GM23338 (cell line): ENCODE results near the gene PAIP2. TPM values are rescaled to one million over a fixed set of nuclear protein-coding genes. Genes with fewer than 3 reads are reported as not detected.

ENCODE experiments used
- ATAC-seq: fragments of 200-7000 bp; cut with Tn5 transposase; 3 replicates; pipeline ENCODE4 v1.9.1; 2020
- DNase-seq: peaks from one replicate; pipeline ENCODE4 v3.0.0-alpha.2; 2015; ENCODE audit warnings: low spot score
- H2AFZ ChIP-seq: fragments of 200-600 bp; sonication (generic); 2 replicates; pipeline ENCODE4 v1.8.0; 2016; ENCODE audit warnings: antibody characterized with exemption, mild to moderate bottlenecking, moderate library complexity
- H3F3A ChIP-seq: fragments of 200-600 bp; sonication (generic); replicated peaks from 2 replicates; pipeline ENCODE4 v1.8.0; 2017; ENCODE audit warnings: antibody characterized with exemption, mixed run types, low read depth
- H3K27ac ChIP-seq: fragments of 200-600 bp; sonication (generic); 2 replicates; pipeline ENCODE4 v1.6.1; 2016; ENCODE audit warnings: low read depth
- H3K27me3 ChIP-seq: fragments of 200-600 bp; sonication (generic); 2 replicates; pipeline ENCODE4 v1.8.0; 2016; ENCODE audit warnings: mild to moderate bottlenecking, mixed run types, moderate library complexity; ENCODE audit not compliant: insufficient read depth
- H3K36me3 ChIP-seq: fragments of 200-600 bp; sonication (generic); 2 replicates; pipeline ENCODE4 v1.8.0; 2016; ENCODE audit warnings: mild to moderate bottlenecking; ENCODE audit not compliant: insufficient read depth
- H3K4me1 ChIP-seq: fragments of 200-600 bp; sonication (generic); 2 replicates; pipeline ENCODE4 v1.8.0; 2016; ENCODE audit warnings: mild to moderate bottlenecking, moderate library complexity; ENCODE audit not compliant: insufficient read depth
- H3K4me2 ChIP-seq: fragments of 200-600 bp; sonication (generic); 2 replicates; pipeline ENCODE4 v1.7.1; 2017; ENCODE audit warnings: mixed run types
- H3K4me3 ChIP-seq: fragments of 200-600 bp; sonication (generic); 2 replicates; pipeline ENCODE4 v1.6.1; 2016; ENCODE audit warnings: mixed run types
- H3K79me2 ChIP-seq: fragments of 200-600 bp; sonication (generic); replicated peaks from 2 replicates; pipeline ENCODE4 v1.8.0; 2017; ENCODE audit warnings: mild to moderate bottlenecking; ENCODE audit not compliant: insufficient read depth
- H3K9me2 ChIP-seq: fragments of 200-600 bp; sonication (generic); 2 replicates; pipeline ENCODE4 v1.8.0; 2017; ENCODE audit not compliant: insufficient read depth
- H4K20me1 ChIP-seq: fragments of 200-600 bp; sonication (generic); replicated peaks from 2 replicates; pipeline ENCODE4 v1.8.0; 2017; ENCODE audit warnings: mild to moderate bottlenecking; ENCODE audit not compliant: insufficient read depth
- H3K27ac Mint-ChIP-seq: 2 replicates; pipeline ENCODE4 v1.8.0; 2020; ENCODE audit warnings: inconsistent platforms, mild to moderate bottlenecking, moderate library complexity, mixed read lengths
- H3K27me3 Mint-ChIP-seq: 3 replicates; pipeline ENCODE4 v1.8.0; 2022; ENCODE audit warnings: low read depth, mild to moderate bottlenecking, moderate library complexity, mixed read lengths, inconsistent platforms; ENCODE audit not compliant: insufficient read depth, poor library complexity
- H3K36me3 Mint-ChIP-seq: 3 replicates; pipeline ENCODE4 v1.8.0; 2021; ENCODE audit warnings: low read depth, mild to moderate bottlenecking, inconsistent platforms, moderate library complexity, mixed read lengths
- H3K4me1 Mint-ChIP-seq: 3 replicates; pipeline ENCODE4 v1.8.0; 2020; ENCODE audit warnings: mild to moderate bottlenecking, inconsistent platforms, mixed read lengths
- H3K4me3 Mint-ChIP-seq: 3 replicates; pipeline ENCODE4 v1.8.0; 2021; ENCODE audit warnings: moderate library complexity, mild to moderate bottlenecking, inconsistent platforms, mixed read lengths
- H3K9me3 Mint-ChIP-seq: 3 replicates; pipeline ENCODE4 v1.8.0; 2020; ENCODE audit warnings: moderate library complexity, mild to moderate bottlenecking, inconsistent platforms, mixed read lengths
- CTCF ChIP-seq, 2 experiments: fragments of 200-600 bp in 1 of 2; sonication (generic) in 1 of 2; conservative IDR thresholded peaks; 2 replicates each; pipeline versions ENCODE4 v1.5.1 to v1.6.1; 2016 to 2017; ENCODE audit warnings: antibody characterized with exemption in 2 of 2, low read depth in 2 of 2, mild to moderate bottlenecking in 2 of 2, moderate library complexity in 1 of 2
- NANOG ChIP-seq: IDR thresholded peaks from 2 replicates; pipeline ENCODE4 v1.6.1; 2016; ENCODE audit warnings: antibody characterized with exemption, borderline replicate concordance
- STAT1 ChIP-seq: IDR thresholded peaks from one replicate; pipeline ENCODE4 v1.6.1; 2016; ENCODE audit warnings: antibody characterized with exemption; ENCODE audit not compliant: unreplicated experiment
- ZNF114 ChIP-seq: fragments of 250-450 bp; sonication (Bioruptor Pico); IDR thresholded peaks from 2 replicates; pipeline ENCODE4 v1.5.0; 2020; ENCODE audit warnings: mild to moderate bottlenecking, moderate library complexity
- ZNF462 ChIP-seq: fragments of 250-450 bp; sonication (Bioruptor Pico); IDR thresholded peaks from 2 replicates; pipeline ENCODE4 v1.5.0; 2020; ENCODE audit warnings: mild to moderate bottlenecking, moderate library complexity
- polyA plus RNA-seq: library from polyadenylated mRNA; unstranded; fragments of >200 nt; fragmentation: Nextera tagmentation; extraction: Ambion mirVana; gene quantifications from 2 replicates; pipeline ENCODE4 v1.2.1, GENCODE V29; 2016
- total RNA-seq: library from RNA; depleted of rRNA; stranded (reverse); fragments of >200 nt; shearing (Covaris generic); gene quantifications from 2 replicates; pipeline ENCODE4 v1.2.3, GENCODE V29; 2014

Gene PAIP2
- total and polyA plus RNA-seq, 2 experiments from 2014 or later: 132 to 277 TPM

DNA sequence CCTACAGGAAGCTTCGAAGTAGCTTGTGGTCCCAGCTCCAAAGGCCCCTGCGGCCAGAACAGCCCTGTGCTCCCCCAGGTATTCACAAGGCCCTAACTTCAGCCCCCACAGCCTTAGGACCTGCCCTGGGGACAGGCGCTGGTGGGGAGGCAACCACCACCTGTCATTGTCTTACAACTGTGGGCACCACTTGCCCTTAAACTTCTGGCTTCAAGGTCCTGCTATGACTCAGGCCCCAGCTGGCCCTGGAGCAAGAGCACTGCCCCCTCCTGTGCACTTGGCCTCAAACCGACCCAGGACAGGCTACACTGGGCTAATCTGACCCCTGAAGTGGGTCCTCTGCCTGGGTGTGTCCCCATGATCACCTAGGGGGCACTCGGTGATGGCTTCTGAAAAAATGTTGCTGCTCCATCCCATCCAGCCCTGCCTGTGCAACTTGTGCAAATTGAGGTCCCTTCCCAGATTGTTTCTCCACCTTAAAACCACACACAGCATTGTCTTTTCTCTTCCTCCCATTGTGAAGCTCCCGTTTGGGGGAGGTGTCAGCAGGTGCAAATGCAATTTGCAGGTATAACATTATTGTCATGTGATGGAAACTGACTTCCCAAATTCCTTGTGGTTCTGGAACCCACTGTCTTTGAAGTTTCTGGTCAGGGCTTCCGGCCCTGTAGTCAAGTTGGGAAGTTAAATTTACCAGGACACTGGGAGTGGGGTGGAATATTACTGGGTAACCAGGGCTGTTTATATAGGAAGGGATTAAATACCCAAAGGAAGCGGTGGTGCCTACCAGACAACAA is 54.4 kb downstream of the PAIP2 start:
- DNase-seq (no peak), ATAC-seq (no peak)
- H3F3A ChIP-seq: peaks cover 25% of the 10 kb centered on the region
- Mint-ChIP-seq H3K4me3 (peak overlapping the region; percentile 9; the same call in 1 of the 3 replicates), H3K9me3 (no peaks in the 10 kb centered on the region), H3K27ac (no peak overlapping the region), H3K36me3 (peaks cover 15% of the 10 kb centered on the region), H3K27me3 (peaks cover 40% of the 10 kb centered on the region), H3K4me1 (peaks cover 20% of the 10 kb centered on the region)
- no peak overlapping the region for H3K4me3 ChIP-seq
- H3K36me3 ChIP-seq: no peaks in the 10 kb centered on the region
- no peak overlapping the region for H2AFZ ChIP-seq
- H3K4me2 ChIP-seq: 0 out of 2 replicates have a peak overlapping the region, but pooled peaks have one; percentile 32
- no peaks in the 10 kb centered on the region for H4K20me1 ChIP-seq
- no peaks in the 10 kb centered on the region for H3K9me2 ChIP-seq
- no peak for TF ChIP-seq STAT1
- TF ChIP-seq NANOG: no peak
- TF ChIP-seq CTCF (conservative IDR thresholded peaks at IDR 0.05; ENCODE audit: low read depth in 2 of 2): no peak; a peak in 1 of 4 replicates
- no peak for TF ChIP-seq ZNF462 (CRISPR knock-in tag)
- no peak for TF ChIP-seq ZNF114 (CRISPR knock-in tag)
- peaks cover 44% of the 10 kb centered on the region for H3K27me3 ChIP-seq
- H3K79me2 ChIP-seq: no peaks in the 10 kb centered on the region
- H3K4me1 ChIP-seq: peaks cover 4% of the 10 kb centered on the region; the same call in 1 of the 2 replicates
- no peak overlapping the region for H3K27ac ChIP-seq
